NCI-H524 treated with DMSO at 0.1 percent for 48 hours (cell line): ENCODE measurements around the gene RTN4.
"Not testable (repeated sequence)": the region's sequence is repeated elsewhere in the genome, so short reads cannot be mapped to it uniquely, and the experiment has no call there.

Experiments
- DNase-seq: peaks from one replicate; lab custom pipeline; 2025; lab: John Stamatoyannopoulos, UW

RTN4 gene

GRCh38 chr2:55009277-55010060 is 40.8 kb downstream of the RTN4 start:
- no peak for DNase-seq

- DNase-seq: no peak
These were observed 43.9 kb downstream of the RTN4 start for GRCh38 chr2:55006306-55006705.

- no peak for DNase-seq
These were observed 46.3 kb downstream of the RTN4 start for GRCh38 chr2:55003706-55004639.

- DNase-seq: no peak
These were observed 48.5 kb downstream of the RTN4 start for GRCh38 chr2:55001716-55002115.

- DNase-seq: no peak
These were observed 49.9 kb downstream of the RTN4 start for GRCh38 chr2:55000341-55000740.

- no peak for DNase-seq
These were observed 51.1 kb downstream of the RTN4 start for GRCh38 chr2:54999182-54999581.

- no peak for DNase-seq
These were observed 52.4 kb downstream of the RTN4 start for GRCh38 chr2:54997826-54998225.

- no peak for DNase-seq
These were observed 54.7 kb downstream of the RTN4 start for GRCh38 chr2:54995553-54995952.

- not testable (repeated sequence) for DNase-seq
These were observed 59.6 kb downstream of the RTN4 start for GRCh38 chr2:54990694-54991093.

GRCh38 chr2:54988612-54989011 is 61.6 kb downstream of the RTN4 start:
- DNase-seq: no peak

GRCh38 chr2:54986264-54986663 is 64.0 kb downstream of the RTN4 start:
- DNase-seq: no peak

GRCh38 chr2:54984476-54984875 is 65.8 kb downstream of the RTN4 start:
- DNase-seq: no peak

GRCh38 chr2:54983345-54984220 is 66.7 kb downstream of the RTN4 start:
- DNase-seq: no peak

GRCh38 chr2:54981385-54981784 is 68.9 kb downstream of the RTN4 start:
- no peak for DNase-seq

- no peak for DNase-seq
These were observed 70.8 kb downstream of the RTN4 start for GRCh38 chr2:54979321-54980044.

GRCh38 chr2:54977149-54977548 is 73.1 kb downstream of the RTN4 start:
- DNase-seq: no peak

GRCh38 chr2:54975598-54976492 is 74.4 kb downstream of the RTN4 start:
- no peak for DNase-seq

- DNase-seq: no peak
These were observed 75.1 kb downstream of the RTN4 start for GRCh38 chr2:54975175-54975574.

GRCh38 chr2:54969940-54970338 is 80.3 kb downstream of the RTN4 start:
- DNase-seq: no peak

GRCh38 chr2:54969295-54969939 is 80.8 kb downstream of the RTN4 start:
- DNase-seq: no peak
